ENCODE results near the gene MACROD2. TPM values are rescaled to one million over a fixed set of nuclear protein-coding genes. Genes with fewer than 3 reads are reported as not detected.
"Not testable (repeated sequence)": the region's sequence is repeated elsewhere in the genome, so short reads cannot be mapped to it uniquely, and the experiment has no call there.

MACROD2 gene
- total RNA-seq, 4 donors from 2014 or later, result 12.6 to 60.3 (median 18.9) TPM

GRCh38 chr20:15958142-15958541 lies 1962.8 kb downstream of the MACROD2 start:
- DNase-seq (ENCODE audit: low spot score in 2 of 2), result no peak
- Histone ChIP-seq H3K4me1 (no peaks in the 10 kb centered on the region), H3K36me3 (no peaks in the 10 kb centered on the region), H3K9me3 (no peaks in the 10 kb centered on the region), H3K4me3 (no peak overlapping the region), H3K27me3 (no peaks in the 10 kb centered on the region), H3K27ac (no peak overlapping the region)
- TF ChIP-seq POLR2AphosphoS5 (IDR thresholded peaks at IDR 0.05) (no peak), POLR2A (IDR thresholded peaks at IDR 0.05) (no peak)
- 94% methylated on average over 4 of the region's 4 CpGs for WGBS

DNA sequence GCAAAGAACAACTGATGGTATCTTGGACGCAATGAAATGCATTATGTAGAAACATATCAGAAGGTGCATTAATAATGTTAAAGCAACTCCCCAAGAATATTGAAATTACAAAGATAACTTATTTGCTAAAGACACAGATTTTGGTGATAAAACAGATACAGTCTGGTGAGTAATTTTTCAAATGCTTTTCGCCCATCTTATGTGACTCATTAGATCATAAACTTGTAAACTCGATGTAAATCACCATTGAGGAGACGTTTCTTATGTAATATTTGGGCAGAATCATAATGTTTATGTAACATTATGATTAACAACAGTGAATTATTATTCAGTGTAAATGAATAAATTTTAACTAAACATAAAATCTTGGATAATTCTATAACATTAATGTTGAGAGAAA lies 1969.8 kb downstream of the MACROD2 start:
- no peak for DNase-seq (ENCODE audit: low spot score in 2 of 2)
- H3K27ac ChIP-seq, result no peak overlapping the region
- no peaks in the 10 kb centered on the region for H3K27me3 ChIP-seq
- TF ChIP-seq POLR2A (IDR thresholded peaks at IDR 0.05), result no peak
- TF ChIP-seq POLR2AphosphoS5 (IDR thresholded peaks at IDR 0.05), result no peak
- TF ChIP-seq EP300 (IDR thresholded peaks at IDR 0.05), result no peak
- TF ChIP-seq CTCF (IDR thresholded peaks at IDR 0.05), result no peak
- 54% methylated on average over 4 of the region's 4 CpGs for WGBS
- H3K4me3 ChIP-seq, result no peak overlapping the region
- H3K9me3 ChIP-seq, result no peaks in the 10 kb centered on the region
- no peaks in the 10 kb centered on the region for H3K4me1 ChIP-seq
- no peaks in the 10 kb centered on the region for H3K36me3 ChIP-seq

GRCh38 chr20:15967334-15967733 lies 1972.0 kb downstream of the MACROD2 start:
- TF ChIP-seq POLR2A (IDR thresholded peaks at IDR 0.05), result no peak
- TF ChIP-seq CTCF (IDR thresholded peaks at IDR 0.05), result no peak
- no peak for TF ChIP-seq EP300 (IDR thresholded peaks at IDR 0.05)
- TF ChIP-seq POLR2AphosphoS5 (IDR thresholded peaks at IDR 0.05), result no peak
- no peak overlapping the region for H3K27ac ChIP-seq
- WGBS, result 71% methylated on average over 5 of the region's 5 CpGs
- H3K27me3 ChIP-seq, result no peaks in the 10 kb centered on the region
- H3K4me1 ChIP-seq, result no peaks in the 10 kb centered on the region
- H3K9me3 ChIP-seq, result no peaks in the 10 kb centered on the region
- DNase-seq (ENCODE audit: low spot score in 2 of 2), result no peak
- H3K4me3 ChIP-seq, result no peak overlapping the region
- no peaks in the 10 kb centered on the region for H3K36me3 ChIP-seq

DNA sequence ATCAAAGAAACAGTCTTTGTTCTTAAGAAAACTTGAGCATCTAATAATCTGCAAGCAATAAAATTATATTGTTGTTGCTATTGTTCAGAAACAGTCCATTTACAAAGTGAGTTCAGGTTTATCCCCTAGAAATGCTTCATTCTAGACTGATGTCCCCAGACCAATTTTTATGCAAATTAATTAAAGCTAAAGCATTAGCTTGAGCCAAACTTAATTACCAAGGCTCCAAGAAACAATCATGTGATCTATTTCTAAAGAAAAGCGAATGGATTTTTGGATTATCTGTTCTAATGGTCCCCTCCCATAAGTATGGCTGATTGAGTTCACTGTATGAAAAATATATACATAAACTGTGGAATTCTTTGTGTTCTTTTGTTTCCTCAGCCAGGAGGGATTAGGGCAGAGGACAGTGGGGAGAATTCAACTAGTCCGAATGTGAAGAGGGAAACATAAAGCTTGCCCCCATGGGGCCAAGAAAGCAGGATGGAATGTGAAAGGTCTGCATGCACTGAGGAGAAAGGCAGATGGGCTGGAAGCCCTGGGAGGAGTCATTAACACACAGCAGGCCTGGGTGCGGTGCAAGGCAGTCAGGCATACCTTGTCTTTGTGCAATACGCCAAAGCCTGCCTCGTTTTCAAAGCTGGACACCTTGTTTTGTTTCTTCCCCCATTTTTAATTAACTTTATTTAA lies 1980.9 kb downstream of the MACROD2 start:
- no peak for DNase-seq (ENCODE audit: low spot score in 2 of 2)
- H3K4me3 ChIP-seq, result no peak overlapping the region
- no peaks in the 10 kb centered on the region for H3K27me3 ChIP-seq
- WGBS, result 64% methylated on average over 5 of the region's 5 CpGs
- H3K9me3 ChIP-seq, result no peaks in the 10 kb centered on the region
- no peak overlapping the region for H3K27ac ChIP-seq
- no peak for TF ChIP-seq CTCF (IDR thresholded peaks at IDR 0.05)
- no peak for TF ChIP-seq POLR2AphosphoS5 (IDR thresholded peaks at IDR 0.05)
- no peak for TF ChIP-seq POLR2A (IDR thresholded peaks at IDR 0.05)
- TF ChIP-seq EP300 (IDR thresholded peaks at IDR 0.05), result no peak
- no peaks in the 10 kb centered on the region for H3K36me3 ChIP-seq
- H3K4me1 ChIP-seq, result no peaks in the 10 kb centered on the region

DNA sequence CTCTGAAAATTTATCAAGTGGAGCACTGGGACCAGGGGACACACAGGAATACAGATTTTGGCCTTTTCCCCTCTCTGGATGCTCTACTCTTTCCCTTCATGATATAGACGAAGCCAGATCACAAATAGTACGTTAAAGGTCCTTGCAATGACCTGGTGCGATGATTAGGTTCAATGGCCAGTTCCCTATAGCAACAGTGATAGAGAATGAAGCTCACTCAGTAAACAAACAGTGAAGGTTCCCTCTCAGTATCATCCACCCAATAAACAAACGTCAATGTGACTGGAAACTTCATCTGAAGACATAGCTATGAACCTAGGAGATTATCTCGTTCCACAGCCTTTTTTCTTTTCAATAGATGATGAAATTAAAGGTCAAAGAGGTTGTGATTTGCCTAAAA lies 1981.7 kb downstream of the MACROD2 start:
- TF ChIP-seq CTCF (IDR thresholded peaks at IDR 0.05) (no peak), EP300 (IDR thresholded peaks at IDR 0.05) (no peak), POLR2AphosphoS5 (IDR thresholded peaks at IDR 0.05) (no peak), POLR2A (IDR thresholded peaks at IDR 0.05) (no peak)
- 85% methylated on average over 5 of the region's 5 CpGs for WGBS
- H3K27ac ChIP-seq, result no peak overlapping the region
- no peaks in the 10 kb centered on the region for H3K27me3 ChIP-seq
- no peaks in the 10 kb centered on the region for H3K36me3 ChIP-seq
- H3K4me1 ChIP-seq, result no peaks in the 10 kb centered on the region
- DNase-seq (ENCODE audit: low spot score in 2 of 2), result no peak
- H3K4me3 ChIP-seq, result no peak overlapping the region
- no peaks in the 10 kb centered on the region for H3K9me3 ChIP-seq

DNA sequence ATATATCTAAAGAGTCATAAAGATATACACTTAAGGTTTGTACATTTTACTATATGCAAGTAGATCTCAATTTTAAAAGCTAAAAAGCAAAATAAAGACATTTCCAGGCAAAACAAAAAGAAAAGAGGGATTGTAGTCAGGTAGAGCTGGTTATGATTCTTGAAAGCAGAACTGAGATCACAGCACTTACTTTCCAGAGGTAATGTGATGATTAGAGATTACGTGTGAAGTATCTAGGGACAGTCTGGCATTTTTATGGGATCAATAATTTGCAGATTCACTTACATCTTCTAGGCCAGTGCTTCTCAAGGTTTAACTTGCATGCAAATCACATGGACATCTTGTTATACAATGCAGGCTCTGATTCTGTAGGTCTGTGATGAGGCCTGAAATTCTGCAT lies 1982.4 kb downstream of the MACROD2 start:
- no peak for TF ChIP-seq POLR2AphosphoS5 (IDR thresholded peaks at IDR 0.05)
- TF ChIP-seq CTCF (IDR thresholded peaks at IDR 0.05), result no peak
- no peak for TF ChIP-seq EP300 (IDR thresholded peaks at IDR 0.05)
- TF ChIP-seq POLR2A (IDR thresholded peaks at IDR 0.05), result no peak
- 100% methylated on average over 1 of the region's 1 CpG for WGBS
- Histone ChIP-seq H3K36me3 (no peaks in the 10 kb centered on the region), H3K27ac (no peak overlapping the region), H3K4me3 (no peak overlapping the region), H3K9me3 (no peaks in the 10 kb centered on the region), H3K27me3 (no peaks in the 10 kb centered on the region), H3K4me1 (no peaks in the 10 kb centered on the region)
- no peak for DNase-seq (ENCODE audit: low spot score in 2 of 2)

DNA sequence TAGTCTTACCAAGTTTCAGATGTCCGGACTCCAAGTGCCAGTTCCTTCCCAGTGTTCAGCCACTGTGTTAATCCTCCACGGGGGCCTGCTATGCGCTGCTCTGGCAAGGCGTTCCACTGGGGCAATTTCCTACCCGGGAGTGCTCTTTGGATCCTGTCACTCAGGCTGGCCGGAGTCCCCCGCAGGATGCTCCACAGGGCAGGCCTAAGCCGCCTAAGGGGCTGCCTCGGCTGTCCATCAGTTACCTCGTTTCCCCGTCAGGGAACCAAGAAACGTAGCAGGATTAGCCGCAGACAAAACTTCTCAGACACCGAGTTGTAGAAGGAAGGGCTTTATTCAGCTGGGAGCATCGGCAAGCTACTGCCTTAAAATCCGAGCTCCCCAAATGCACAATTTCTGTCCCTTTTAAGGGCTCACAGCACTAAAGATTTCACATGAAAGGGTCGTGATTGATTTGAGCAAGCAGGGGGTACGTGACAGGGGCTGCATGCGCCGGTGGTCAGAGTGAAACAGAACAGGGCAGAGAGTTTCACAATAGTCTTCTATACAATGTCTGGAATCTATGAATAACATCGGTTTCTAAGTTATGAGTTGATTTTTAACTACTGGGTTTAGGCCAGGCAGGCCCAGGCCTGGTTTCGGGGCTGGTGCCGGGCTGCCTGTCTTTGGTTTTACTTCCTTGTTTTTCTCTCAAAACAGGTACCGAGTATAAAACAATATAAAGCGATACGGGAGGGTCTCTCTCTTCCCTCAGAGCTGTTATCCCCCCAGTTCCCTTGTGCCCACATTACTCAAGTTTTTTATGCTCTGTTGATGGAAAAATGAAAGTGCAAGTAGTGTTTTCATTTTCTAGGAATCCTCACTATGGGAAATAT lies 1990.4 kb downstream of the MACROD2 start:
- 95% methylated on average over 21 of the region's 26 CpGs for WGBS
- not testable (repeated sequence) for H3K4me3 ChIP-seq; H3K36me3 ChIP-seq; H3K4me1 ChIP-seq; H3K9me3 ChIP-seq; DNase-seq (ENCODE audit: low spot score in 2 of 2); H3K27ac ChIP-seq; H3K27me3 ChIP-seq

Data from suprapubic skin (tissue), 4 donors.